Heart right ventricle (tissue), 16 donors: Measurements from ENCODE around the gene CCDC180. TPM values are rescaled to one million over a fixed set of nuclear protein-coding genes. Genes with fewer than 3 reads are reported as not detected.
"Not testable (repeated sequence)": the region's sequence is repeated elsewhere in the genome, so short reads cannot be mapped to it uniquely, and the experiment has no call there.

Experiments used
- ATAC-seq, 8 donors: fragments of 200-7000 bp; cut with Tn5 transposase; one replicate each; pipeline ENCODE4 v1.9.1; 2020; ENCODE audit warnings: mild to moderate bottlenecking in 8 of 8, moderate library complexity in 8 of 8, moderate number of reproducible peaks in 1 of 8
- DNase-seq, 2 donors: peaks; one replicate each; pipeline ENCODE4 v3.0.0-alpha.2; 2020
- H3K27ac ChIP-seq, 10 donors: fragments of 200-600 bp; sonication (generic) in 2 of 10; one replicate each; pipeline versions ENCODE4 v1.5.0 to v1.8.0; 2020 to 2022; ENCODE audit warnings: mild to moderate bottlenecking in 3 of 10
- H3K27me3 ChIP-seq, 7 donors: fragments of 200-600 bp; one replicate each; pipeline ENCODE4 v1.8.0; 2021 to 2022; ENCODE audit warnings: mild to moderate bottlenecking in 2 of 7
- H3K36me3 ChIP-seq, 9 donors: fragments of 200-600 bp; sonication (generic) in 1 of 9; one replicate each; pipeline versions ENCODE4 v1.5.0 to v1.8.0; 2020 to 2022; ENCODE audit warnings: mild to moderate bottlenecking in 2 of 9
- H3K4me1 ChIP-seq, 9 donors: fragments of 200-600 bp; sonication (generic) in 1 of 9; one replicate each; pipeline versions ENCODE4 v1.5.0 to v1.8.0; 2020 to 2022; ENCODE audit warnings: mild to moderate bottlenecking in 4 of 9
- H3K4me3 ChIP-seq, 10 donors: fragments of 200-600 bp; sonication (generic) in 2 of 10; one replicate each; pipeline versions ENCODE4 v1.5.0 to v1.8.0; 2020 to 2022; ENCODE audit warnings: mild to moderate bottlenecking in 7 of 10, moderate library complexity in 2 of 10
- H3K9me3 ChIP-seq, 11 donors: fragments of 200-600 bp in 10 of 11; sonication (generic) in 2 of 11; one replicate each; pipeline versions ENCODE4 v1.5.0 to v1.8.0; 2013 to 2022; ENCODE audit warnings: mild to moderate bottlenecking in 2 of 11, control low read depth in 1 of 11, moderate library complexity in 1 of 11
- WGBS, 2 donors: extraction: QIAGEN DNeasy Blood & Tissue Kit; methylation state at CpG; one replicate each; pipeline ENCODE4 v1.1.7; 2013; ENCODE audit warnings: inconsistent platforms in 1 of 2; 5-methylcytosine and 5-hydroxymethylcytosine counted together
- intact Hi-C, 10 donors: fragments of 100-400 bp; cut with DNase I; formaldehyde crosslinking; loops; one replicate each; pipeline versions ENCODE4 v1.11.1 to v1.14.2; 2022
- polyA plus RNA-seq, 2 donors: library from polyadenylated mRNA; stranded (reverse); fragments of 200-250 nt; gene quantifications; one replicate each; pipeline ENCODE4 v1.2.3, GENCODE V29; 2013
- total RNA-seq, 10 donors: library from RNA; stranded (reverse); fragmentation: NEBNext Ultra II Directional in 3 of 10; extraction: Animal tissue kit (Norgen Biotek cat#: 25700) in 3 of 10; gene quantifications; one replicate each; pipeline versions ENCODE4 v1.2.1 to v1.2.4, GENCODE V29; 2021 to 2023
- TF ChIP-seq, protein P1 (sequence below), 9 donors: fragments of 200-600 bp; sonication (generic) in 2 of 9; IDR thresholded peaks; one replicate each; pipeline versions ENCODE4 v1.5.0 to v1.8.0; 2021 to 2022; ENCODE audit warnings: antibody characterized with exemption in 9 of 9, mild to moderate bottlenecking in 5 of 9, moderate library complexity in 1 of 9
- donor health status: Arrhythmogenic right ventricular cardiomyopathy.
- donor health status: ischemic (EF 13 %, LVEDD 7.1; RV severe dilation, severe dysfunction).
- donor health status: healthy with polysubstance abuse.
- donor health status: DM: no; HTN: yes; CAD: no.
- donor health status: DM: no; HTN: no; CAD: no.
- donor health status: ischemic (EF 25% LVEDD 6.9; RV normal size, moderate dysfunction).
- donor health status: ischemic (EF 25% LVEDD 5.7; RV mildly dilated, moderate dysfunction).
- donor health status: healthy.
- donor health status: DM: yes; HTN: yes; CAD: no.
- donor health status: Ischemic cardiomyopathy.
- donor health status: ischemic (EF 35%, LVEDD 5.7; RV mildly dilated, moderate dysfunction).
- donor health status: nonischemic (EF 11% LVEDD 7.7; RV severe dilation, severe dysfunction).
- donor health status: DM: yes; HTN: yes; CAD: no.
- donor health status: PGD.
- donor health status: ischemic (EF 29% LVEDD 5.4; RV normal size, mild dysfunction).
- donor health status: nonischemic (EF 23%, LVEDD 6.1; RV moderate dilation, normal function).

The CCDC180 gene
- total and polyA plus RNA-seq, 12 donors, result 0.75 to 9.6 (median 2.9) TPM

DNA sequence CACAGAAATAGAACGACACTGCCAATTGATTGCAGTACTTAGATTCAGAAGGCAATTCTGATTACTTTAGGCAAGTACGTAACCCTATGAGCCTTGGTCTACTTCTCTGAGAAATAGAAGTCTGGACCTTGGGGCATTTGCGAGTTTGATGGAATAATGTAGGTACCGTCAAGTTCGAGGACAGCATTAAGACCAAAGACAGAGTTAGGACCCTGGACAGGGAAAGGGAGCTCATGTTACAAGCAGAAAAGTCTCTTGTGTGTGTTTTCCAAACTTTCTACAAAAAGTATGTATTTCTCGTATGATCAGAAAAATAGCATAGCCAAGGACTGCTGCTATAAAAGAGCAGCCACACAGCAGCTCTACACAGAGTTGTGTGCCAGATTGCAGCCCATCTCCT is 20.1 kb downstream of the CCDC180 start:
- H3K36me3 ChIP-seq, result peaks cover 0 to 87% (median 15%) of the 10 kb centered on the region in 9 donors
- intact Hi-C loops, result no loop called here

GRCh38 chr9:97332993-97333392 is 25.5 kb downstream of the CCDC180 start:
- Histone ChIP-seq H3K4me3 (no peak overlapping the region), H3K9me3 (peaks cover 0 to 36% (median 15%) of the 10 kb centered on the region in 11 donors), H3K27me3 (no peaks in the 10 kb centered on the region), H3K36me3 (peaks cover 0 to 56% (median 4%) of the 10 kb centered on the region in 9 donors), H3K4me1 (no peaks in the 10 kb centered on the region), H3K27ac (no peak overlapping the region)
- 95 to 99% methylated on average over 3 of the region's 3 CpGs for WGBS, 2 donors
- TF ChIP-seq, protein P1, sequence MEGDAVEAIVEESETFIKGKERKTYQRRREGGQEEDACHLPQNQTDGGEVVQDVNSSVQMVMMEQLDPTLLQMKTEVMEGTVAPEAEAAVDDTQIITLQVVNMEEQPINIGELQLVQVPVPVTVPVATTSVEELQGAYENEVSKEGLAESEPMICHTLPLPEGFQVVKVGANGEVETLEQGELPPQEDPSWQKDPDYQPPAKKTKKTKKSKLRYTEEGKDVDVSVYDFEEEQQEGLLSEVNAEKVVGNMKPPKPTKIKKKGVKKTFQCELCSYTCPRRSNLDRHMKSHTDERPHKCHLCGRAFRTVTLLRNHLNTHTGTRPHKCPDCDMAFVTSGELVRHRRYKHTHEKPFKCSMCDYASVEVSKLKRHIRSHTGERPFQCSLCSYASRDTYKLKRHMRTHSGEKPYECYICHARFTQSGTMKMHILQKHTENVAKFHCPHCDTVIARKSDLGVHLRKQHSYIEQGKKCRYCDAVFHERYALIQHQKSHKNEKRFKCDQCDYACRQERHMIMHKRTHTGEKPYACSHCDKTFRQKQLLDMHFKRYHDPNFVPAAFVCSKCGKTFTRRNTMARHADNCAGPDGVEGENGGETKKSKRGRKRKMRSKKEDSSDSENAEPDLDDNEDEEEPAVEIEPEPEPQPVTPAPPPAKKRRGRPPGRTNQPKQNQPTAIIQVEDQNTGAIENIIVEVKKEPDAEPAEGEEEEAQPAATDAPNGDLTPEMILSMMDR (IDR thresholded peaks at IDR 0.05), result no peak
- DNase-seq (no peak), ATAC-seq (no peak)
- intact Hi-C loops, result no loop called here

More for the DNA sequence above, 20.1 kb downstream of the CCDC180 start:
- Histone ChIP-seq H3K4me1 (no peaks in the 10 kb centered on the region), H3K27ac (no peak overlapping the region), H3K27me3 (no peaks in the 10 kb centered on the region), H3K9me3 (peaks cover 0 to 16% (median 6%) of the 10 kb centered on the region in 11 donors), H3K4me3 (no peak overlapping the region)
- WGBS, 2 donors, result 87 to 89% methylated on average over 6 of the region's 6 CpGs
- DNase-seq, result no peak
- TF ChIP-seq, protein P1 (IDR thresholded peaks at IDR 0.05), result no peak
- ATAC-seq, result no peak

- H3K4me3 ChIP-seq, DNase-seq, ATAC-seq, intact Hi-C loops, H3K27ac ChIP-seq, H3K4me1 ChIP-seq, H3K27me3 ChIP-seq: not testable (repeated sequence)
- WGBS, 2 donors, result 95 to 97% methylated on average over 7 of the region's 7 CpGs
- Histone ChIP-seq H3K36me3 (peaks cover 0 to 30% (median 3%) of the 10 kb centered on the region in 9 donors), H3K9me3 (peaks cover 0 to 36% (median 15%) of the 10 kb centered on the region in 11 donors)
Measured at GRCh38 chr9:97335622-97336021, 28.2 kb downstream of the CCDC180 start.

GRCh38 chr9:97348871-97349270 is 41.4 kb downstream of the CCDC180 start:
- Histone ChIP-seq H3K27ac (no peak overlapping the region), H3K4me1 (no peaks in the 10 kb centered on the region), H3K4me3 (no peak overlapping the region), H3K36me3 (peaks cover 0 to 34% (median under 1%) of the 10 kb centered on the region in 9 donors), H3K27me3 (no peaks in the 10 kb centered on the region), H3K9me3 (no peaks in the 10 kb centered on the region)
- intact Hi-C loops, result no loop called here
- WGBS, 2 donors, result 88 to 91% methylated on average over 10 of the region's 10 CpGs
- ATAC-seq, result no peak
- TF ChIP-seq, protein P1 (IDR thresholded peaks at IDR 0.05), result no peak
- DNase-seq, result no peak

- H3K27me3 ChIP-seq, result no peaks in the 10 kb centered on the region
- no peak overlapping the region for H3K4me3 ChIP-seq
- intact Hi-C loops, result no loop called here
- no peaks in the 10 kb centered on the region for H3K4me1 ChIP-seq
- no peaks in the 10 kb centered on the region for H3K9me3 ChIP-seq
- no peak overlapping the region for H3K27ac ChIP-seq
- peaks cover 0 to 31% (median 0%) of the 10 kb centered on the region in 9 donors for H3K36me3 ChIP-seq
- DNase-seq (no peak), ATAC-seq (no peak)
- TF ChIP-seq, protein P1 (IDR thresholded peaks at IDR 0.05), result no peak
- 95 to 100% methylated on average over 1 of the region's 1 CpG for WGBS, 2 donors
Measured at GRCh38 chr9:97349400-97349799, 41.9 kb downstream of the CCDC180 start.
